Measurements from ENCODE around the gene RASGEF1C.

RASGEF1C gene

DNA sequence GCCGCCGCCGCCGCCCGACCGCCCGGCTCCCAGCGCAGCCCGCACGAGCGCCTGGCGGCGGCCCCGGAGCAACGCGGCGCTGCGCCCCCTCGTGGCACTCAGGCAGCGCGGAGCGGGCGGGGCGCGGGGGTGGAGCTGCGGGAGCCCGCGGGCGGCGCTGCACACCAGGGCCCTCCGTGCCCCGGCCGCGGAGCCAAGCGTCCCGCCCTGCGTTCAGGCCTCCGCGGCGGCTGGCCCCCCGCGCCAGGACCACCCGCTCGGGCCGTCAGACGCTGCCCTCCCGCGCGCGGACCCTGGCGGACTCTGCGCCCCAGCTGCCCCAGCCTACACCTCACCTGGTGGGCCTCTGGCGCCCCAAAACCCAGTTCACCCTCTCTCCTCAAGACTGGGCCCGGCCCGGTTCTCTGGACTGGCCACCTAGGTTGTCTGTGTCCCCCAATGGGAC is at the start of gene RASGEF1C:
TSS of gene RASGEF1C (minus strand) at position 75 of the 445 bp plus-strand sequence. CDS start 71,159 bp downstream, outside the sequence.
- DNase-seq = peak; percentile 0

DNA sequence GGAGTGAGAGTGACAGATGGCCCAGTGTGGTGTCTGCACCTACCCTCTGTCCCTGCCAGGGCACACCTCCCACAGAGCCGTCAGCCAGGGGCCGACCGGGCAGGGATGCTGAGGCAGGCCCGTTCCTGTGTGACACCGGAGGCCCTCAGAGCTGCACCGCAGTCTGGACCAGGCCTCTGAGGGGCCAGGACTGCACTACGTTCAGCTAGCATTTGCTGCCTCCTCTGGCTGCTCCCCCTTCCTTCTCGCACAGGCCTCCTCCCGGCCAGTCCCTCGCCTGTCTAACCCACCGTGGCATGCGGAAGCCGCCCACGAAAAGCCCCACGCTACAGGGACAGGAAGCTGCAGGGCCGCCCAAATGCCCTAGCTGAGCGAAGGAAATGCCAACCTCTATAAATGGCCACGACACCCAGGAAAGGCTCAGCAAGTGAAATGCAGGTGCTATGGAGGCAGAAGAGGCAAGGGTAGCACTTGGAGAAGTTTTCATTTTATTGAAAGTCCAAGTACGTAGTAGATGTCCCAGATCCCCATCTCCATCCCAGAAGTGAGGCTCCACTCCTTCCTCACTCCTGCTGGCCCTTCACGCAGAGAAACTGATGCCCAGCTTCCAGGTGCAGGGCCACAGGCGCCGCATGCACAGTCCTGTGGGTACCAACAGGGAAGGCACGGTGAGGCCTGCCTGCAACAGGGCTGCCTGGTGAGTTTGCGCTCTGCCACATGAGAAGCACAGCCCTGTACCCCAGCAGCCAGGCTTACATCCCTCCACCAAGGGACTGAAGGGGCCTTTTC is 44.2 kb upstream of the RASGEF1C start:
- no peak for DNase-seq

DNA sequence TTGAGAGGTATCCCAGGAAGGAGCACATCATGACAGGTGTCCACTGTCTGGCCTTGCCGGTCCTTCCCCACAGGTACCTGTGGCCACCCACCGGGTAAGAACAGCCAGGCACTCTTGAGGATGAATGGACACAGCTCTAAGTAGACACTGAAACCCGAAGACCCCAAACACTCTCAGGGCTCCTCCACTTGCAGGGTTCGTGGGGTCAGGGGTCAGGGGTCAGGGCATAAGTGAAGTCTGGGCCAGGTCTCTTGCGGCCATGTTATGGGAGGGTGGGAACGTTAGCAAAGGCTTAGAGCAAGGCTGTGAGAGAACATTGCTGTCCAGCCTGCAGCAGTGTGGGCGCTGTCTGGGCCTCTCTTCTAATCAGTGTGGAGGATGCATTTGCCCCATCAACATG is 42.9 kb upstream of the RASGEF1C start:
- DNase-seq = no peak

DNA sequence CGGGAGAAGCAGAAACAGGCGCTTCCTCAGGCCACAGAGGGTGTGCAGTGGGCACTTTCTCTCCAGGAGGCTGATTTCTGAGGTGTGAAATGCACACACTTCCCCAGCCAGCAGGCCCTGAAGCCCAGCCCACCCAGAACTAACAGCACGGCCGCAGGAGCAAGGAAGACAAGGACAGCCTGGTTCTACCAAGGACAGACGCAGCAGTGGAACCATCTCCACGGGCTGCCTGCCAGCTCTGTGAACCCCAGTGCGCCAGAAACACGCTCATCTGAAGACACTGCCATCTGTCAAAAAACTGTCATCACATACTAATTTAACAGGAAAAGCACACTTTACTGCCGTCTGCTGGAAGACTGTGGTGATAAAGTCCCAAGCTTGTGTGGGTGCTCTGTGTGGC is 42.1 kb upstream of the RASGEF1C start:
- no peak for DNase-seq

DNA sequence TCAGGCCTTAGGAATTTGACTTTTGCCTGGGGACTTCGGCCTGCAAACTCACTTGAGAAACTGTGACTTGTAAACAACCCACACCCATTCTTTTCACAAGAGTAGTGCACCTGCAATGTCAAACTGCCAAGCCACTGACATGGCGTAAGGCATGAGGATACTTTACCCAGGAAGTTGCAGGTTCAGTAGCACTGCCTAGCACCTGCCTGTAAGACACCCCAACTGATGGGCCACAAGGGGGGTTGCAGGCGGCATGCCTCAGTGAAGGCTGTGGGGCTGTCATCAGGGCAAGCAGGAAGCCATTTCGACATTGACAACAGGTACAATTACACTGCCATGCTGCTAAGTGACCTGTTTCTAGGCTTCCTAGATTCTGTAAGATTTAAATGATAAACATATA is 41.3 kb upstream of the RASGEF1C start:
- no peak for DNase-seq

DNA sequence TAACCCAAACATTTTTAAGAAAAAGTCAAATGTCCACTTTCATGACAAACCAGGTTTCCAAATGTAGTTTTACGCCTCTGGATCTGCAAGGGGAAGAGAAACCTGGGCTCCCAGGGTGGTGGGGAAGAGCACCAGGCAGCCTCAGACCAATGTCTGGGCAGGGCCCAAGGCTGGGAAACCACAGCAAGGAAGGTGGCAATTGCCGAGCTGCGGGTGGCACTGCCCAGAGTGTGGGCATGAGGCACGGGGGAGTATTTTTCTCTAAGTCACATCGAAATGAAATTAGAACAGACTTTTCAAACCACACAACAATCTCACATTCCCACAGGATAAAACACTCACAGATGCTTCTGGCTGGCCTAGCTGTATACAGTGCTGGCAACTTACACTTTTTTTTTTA is 32.6 kb upstream of the RASGEF1C start:
- no peak for DNase-seq

DNA sequence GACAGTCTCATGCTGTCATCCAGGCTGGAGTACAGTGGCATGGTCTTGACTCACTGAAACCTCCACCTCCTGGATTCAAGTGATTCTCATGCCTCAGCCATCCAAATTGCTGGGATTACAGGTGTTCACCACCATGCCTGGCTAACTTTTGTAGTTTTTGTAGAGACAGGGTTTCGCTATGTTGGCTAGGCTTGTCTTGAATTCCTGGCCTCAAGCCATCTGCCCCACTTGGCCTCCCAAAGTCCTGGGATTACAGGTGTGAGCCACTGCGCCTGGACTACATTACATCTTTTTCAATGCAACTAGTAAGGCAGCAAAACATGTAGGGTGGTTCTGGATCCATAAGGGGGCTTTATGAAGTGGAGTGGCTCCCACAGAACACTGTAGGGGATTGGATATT is 29.6 kb upstream of the RASGEF1C start:
- no peak for DNase-seq

DNA sequence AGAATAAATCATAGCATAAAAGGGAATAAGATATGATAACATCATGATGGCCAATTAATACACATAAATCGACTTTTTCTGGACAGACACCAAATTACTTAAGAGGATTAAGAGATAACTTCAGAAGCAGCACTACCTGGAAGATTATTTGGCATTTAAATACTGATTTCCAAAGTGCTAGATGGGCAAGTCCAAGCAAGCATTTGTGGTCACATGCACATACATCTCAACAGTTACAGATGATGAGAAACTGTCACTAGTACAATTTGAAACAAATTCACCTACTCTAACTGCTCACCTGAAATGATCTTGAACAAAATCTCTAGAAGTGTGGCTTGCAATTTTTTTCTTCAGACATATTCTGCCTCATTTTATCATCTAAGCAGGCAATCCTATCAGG is 26.8 kb upstream of the RASGEF1C start:
- no peak for DNase-seq

DNA sequence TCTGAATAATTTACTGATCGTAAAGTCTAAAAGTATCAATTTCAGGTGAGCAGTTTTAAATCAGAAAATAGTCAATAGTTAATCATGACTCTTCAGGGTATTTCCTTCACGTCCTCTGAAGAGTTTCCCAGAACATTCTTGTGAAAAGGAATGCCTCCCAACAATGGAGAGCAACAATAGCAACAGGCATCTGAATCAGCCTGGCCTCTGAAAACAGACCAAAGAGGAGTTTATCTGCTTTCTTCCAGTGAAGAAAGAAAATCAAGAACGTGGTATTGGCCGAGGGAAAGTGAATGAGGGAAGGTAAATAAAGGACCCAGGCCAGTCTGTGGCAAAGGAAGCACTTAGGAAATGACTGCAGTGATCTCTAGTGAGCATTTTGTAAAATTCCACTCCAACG is 26.1 kb upstream of the RASGEF1C start:
- DNase-seq = no peak

DNA sequence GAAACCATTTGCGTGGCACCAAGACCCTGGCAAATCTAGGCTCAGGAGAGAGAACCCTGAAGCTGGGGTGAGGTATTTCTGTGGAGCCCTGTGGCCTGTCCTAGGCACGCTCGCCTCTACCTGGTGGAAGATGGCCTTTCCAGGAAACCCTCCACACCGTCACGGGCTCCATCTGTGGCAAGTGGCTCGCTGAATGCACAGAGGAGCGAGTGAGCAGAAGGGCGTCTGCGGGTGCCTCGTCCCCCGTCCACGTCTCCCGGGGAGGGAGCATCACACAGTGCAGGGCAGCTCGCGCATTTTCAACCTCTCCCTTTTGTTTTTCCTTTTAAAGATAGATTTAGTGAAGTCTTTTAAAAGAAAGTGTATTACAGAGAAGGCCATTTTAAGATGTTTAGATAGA is 25.3 kb upstream of the RASGEF1C start:
- DNase-seq = no peak

DNA sequence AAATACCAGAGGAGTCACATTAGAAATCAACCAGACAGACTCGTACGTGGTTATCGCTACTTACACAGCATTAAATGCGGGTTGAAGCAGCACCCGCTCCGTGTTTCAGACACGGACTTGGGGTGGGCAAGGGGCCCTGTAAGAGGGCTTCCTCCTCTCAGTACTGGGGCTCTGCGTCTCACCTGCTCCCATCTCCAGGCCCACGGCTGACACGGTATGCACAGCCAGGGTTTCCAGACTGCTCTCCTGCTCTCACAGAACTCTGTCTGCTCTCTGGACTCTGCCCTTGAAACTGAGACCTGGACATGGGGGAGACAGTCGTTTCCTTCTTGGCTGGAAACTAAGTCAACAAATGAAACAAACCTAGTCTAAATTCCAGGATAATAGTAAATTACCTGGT is 24.7 kb upstream of the RASGEF1C start:
- no peak for DNase-seq

DNA sequence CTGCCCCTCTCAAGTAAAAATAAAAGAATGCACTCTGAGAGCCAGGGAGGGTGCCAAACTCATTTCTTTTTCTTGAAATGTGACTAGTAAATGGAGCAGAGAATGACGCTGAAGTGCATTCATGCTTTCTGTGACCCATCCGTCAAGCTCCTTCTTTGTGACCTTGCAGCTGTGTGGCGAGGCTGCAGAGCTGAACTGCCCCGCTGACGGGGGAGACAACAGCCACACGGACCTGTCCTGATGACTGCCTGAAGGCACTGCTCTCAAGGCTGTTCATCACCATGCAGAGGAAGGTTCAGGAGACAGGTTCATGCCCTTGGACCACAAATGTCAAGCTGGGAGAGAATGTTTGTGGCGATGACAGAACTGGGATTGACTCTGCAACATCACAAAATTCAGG is 21.0 kb upstream of the RASGEF1C start:
- no peak for DNase-seq

DNA sequence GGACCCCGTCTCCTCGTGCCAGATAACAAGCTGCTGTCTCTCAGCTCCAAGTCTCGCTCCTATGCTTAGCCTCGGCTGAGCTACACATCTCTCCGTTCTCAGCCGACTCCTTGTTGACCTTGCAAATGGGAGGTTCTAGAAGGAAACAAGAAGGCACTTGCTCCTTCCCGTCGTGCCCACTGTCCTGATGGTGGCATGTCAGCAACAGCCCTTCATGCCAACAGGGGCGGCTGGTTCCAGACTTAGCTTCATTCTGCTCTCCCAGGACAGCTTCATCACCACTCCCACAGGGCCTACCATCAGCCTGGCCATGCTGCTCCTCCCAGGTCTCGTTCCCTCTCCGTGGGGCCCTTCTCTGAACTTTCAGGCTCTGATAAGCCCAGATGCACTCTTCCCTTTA is 13.0 kb upstream of the RASGEF1C start:
- DNase-seq = no peak

DNA sequence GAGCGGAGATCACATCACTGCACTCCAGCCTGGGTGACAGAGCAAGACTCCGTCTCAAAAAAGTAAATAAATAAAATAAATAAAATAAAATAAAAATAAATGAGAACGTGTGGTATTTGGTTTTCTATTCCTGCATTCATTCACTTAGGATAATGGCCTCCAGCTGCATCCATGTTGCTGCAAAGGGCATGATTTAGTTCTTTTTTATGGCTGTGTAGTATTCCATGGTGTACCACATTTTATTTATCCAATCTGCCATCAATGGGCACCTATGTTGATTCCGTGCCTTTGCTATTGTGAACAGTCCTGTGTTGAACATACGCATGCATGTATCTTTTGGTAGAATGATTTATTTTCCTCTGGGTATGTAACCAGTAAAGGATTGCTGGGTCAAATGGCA is 8.8 kb upstream of the RASGEF1C start:
- no peak for DNase-seq

DNA sequence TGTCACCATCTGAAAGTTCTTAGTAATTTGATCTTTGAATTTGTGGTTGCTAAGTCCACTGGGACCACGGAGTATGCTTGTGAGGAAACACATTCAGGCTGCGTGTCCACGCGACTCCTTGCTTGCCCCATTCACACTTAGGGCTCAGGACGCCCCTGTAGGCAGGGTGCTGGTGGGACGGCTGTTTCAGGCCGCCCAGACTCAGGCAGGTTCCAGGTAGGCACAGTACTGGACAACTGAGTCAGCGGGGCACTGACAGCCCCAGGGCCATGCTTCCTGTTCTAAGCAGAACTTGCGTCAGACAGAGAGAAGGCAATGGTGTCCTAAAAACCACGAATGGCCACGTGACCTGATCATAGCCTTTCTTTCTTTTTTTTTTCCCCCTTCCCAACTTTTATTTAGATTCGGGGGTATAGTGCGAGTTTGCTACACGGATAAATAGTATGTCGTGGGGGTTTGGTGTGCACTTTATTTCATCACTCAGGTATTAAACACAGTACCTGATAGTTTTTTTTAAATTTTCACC is 7.7 kb upstream of the RASGEF1C start:
- no peak for DNase-seq

DNA sequence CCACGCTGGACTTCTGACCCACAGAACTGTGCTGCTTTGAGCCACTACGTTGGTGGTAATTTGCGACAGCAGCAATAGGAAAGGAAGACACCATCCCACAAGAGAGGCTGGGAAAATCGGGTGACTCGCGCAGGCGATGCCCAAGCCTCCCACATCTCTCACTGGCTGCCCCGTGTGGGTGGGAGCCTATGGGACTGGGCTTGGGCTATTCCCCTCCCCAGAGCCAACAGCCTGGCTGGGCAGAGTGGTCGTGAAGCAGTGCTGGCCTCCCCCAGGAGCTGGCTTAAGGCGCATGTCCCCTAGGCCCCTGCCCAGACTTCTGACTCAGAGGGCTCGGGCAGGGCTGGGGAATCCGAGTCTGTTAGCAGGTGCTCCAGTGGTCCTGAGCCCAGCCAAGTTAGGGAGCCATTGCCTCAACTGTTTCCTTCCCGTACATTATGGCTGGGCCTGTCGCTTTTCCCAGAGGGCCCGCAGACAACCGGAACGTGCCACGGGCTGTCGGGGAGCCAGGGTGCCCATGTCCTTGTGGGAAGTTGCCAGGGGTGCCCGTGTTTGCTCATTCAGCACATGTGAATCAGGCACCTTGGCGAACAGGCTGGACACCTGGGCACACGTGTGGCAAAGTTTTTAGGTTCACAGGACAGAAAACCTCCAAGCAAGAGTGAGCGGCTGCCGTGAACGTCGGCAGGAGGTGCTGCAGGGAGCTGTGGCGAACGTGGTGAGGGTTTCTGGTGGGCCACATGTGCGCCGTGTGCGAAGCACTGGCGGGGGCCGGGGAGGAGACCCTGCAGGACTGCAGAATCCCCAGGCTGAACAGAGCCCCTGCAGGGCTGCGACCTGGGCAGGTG is 7.0 kb upstream of the RASGEF1C start:
- DNase-seq = no peak

DNA sequence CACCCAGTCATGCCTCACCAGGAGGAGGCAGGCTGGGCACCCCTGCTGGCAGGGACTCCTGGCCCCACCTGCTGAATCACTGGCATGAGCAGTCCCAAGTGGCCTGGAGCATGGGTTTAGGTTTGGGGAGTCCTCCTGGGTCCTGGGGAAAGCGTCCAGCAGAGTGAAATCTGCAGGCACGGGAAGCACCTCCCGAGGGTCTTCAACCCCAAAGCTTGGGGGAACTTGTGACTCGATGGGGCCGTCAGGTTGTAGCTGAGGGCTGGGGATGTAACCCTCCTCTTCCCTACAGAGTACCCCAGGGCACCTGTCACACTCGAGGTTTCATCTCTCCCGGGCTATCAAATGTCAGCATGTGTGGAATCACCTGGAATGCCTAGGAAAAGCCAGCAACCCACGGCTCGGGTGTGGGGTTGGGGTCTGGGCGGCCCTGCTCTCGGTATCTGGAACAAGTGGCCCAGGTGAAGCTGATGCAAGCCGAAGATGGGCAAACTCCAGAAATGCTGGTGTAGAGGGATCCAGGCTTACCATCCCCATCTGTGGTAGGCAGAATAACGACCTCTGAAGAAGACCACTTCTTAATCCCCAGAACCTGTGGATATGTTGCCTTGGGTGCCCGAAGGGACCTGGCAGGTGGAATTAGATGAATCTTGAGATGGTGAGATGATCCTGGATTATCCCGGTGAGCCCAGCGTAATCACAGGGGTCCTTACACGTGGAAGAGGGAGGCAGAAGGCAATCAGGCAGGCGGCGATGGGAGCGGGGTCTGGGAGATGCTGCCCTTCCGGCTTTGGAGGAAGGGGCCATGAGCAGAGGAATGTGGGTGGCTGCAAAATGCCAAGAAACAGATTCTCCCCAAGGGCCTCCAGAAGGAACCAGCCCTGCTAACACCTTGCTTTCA is 6.1 kb upstream of the RASGEF1C start:
- no peak for DNase-seq

DNA sequence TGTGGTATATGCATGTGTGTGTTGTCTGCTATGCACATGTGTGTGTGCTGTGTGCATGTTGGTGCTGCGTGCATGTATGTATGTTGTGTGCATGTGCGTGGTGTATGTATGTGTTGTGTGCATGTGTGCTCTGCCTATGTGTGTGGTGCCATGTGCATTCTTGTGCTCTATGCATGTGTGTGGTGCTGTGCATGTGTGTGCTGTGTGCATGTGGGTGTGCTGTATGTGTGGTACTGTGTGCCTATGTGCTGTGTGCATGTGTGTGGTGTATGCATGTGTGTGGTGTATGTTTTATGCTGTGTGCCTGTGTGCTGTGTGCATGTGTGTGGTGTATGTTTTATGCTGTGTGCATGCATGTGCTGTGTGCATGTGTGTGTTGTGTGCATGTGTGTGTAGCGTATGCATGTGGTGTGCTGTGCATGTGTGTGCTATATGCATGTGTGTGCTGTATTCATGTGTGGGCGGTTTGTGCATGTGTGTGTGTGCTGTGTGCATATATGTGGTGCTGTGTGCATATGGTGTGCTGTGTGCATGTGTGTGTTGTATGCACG is 4.7 kb upstream of the RASGEF1C start:
- DNase-seq = no peak

DNA sequence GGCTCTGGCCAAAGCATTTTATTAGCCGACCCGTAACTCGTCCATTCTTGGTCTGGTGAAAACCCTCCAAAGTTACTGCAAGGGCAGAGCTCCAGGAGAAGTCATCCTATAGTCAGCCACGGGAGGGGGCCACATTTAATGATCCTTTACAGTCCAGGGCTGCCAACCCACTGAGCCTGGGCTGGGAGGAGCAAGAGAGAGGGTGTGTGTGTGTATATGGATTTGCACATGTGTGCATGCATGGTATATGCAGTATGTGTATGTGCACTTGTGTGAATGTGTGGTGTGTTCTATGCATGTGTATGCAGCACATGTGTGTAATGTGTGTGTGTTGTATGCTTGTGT is 4.2 kb upstream of the RASGEF1C start:
- DNase-seq = no peak

DNA sequence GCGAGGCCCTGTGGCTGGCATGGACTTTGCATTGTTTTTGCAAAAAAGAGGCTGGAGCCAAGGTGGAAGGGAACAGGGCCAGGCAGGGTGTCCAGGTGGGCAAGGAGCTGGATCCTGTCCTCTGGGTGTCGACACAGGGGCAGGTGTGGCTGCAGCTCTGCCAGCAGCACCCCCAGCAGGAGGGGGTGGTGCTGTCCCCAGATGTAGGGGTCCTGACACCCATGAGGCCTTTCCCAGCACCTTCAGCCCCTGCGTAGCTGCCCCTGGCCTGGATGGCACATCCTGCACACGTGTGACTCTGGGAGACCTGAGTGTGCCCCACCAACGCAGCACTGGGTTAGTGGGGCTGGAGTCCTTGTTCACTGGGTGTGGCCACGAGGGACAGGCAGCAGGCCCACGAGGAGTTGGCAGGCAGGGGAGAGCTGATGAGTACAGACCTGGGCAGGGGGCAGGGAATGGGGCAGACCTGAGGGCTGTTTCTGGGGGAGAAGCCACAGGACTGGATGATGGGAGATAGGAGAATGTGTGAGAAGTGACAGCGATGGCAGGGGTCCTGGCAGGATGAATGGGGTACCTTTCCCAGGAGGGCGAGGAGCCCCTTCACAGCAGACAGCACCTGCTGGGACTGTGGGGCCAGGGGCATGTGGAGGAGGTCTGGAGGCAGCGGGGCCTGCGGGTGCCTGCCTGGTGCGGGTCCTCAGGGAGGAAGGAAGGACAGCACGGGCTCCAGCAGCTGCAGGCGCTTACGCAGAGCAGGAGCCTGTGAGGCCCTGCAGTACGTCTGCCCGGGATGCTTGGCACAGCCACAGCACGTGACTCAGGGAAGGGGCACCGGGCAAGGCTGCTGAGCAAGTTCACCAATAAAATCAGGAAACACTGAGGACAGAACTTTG is 3.6 kb upstream of the RASGEF1C start:
- DNase-seq = no peak

DNA sequence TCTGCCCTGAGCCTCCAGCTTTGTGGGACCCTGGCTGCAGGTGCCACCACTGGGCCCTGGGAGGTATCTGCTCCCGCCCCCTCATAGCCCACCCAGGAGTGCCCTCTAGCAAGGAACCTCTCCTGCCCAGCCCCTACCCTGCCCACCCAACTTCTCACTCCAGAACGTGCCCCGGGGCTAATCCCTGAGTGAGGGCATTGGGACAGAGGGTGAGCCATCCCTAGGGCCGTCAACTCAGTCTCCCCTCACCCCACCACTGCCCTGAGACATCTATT is 2.7 kb upstream of the RASGEF1C start:
- no peak for DNase-seq
